ENCODE measurements around the gene MVB12B.

MVB12B gene

DNA sequence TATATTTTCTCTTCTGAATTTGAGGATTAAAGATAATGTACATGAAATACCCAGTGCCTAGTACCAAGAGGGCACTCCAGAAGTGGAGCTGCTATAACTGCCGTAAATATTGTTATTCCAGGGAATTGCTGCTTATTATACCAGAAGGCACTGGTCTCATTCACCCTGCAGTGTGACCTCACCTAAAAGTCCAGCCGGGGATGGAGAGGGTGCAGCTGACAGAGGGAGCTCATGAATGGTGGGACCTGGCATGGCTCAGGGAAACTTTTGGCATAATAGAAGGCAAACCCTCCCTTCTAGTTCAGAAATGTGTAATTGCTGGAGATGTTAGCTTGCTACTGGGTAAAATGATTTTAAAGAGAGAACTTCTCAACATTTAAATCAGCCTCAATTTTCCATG lies 108.5 kb downstream of the MVB12B start:
- no peak for DNase-seq (ENCODE audit: low read depth)
- TF ChIP-seq, protein P1, sequence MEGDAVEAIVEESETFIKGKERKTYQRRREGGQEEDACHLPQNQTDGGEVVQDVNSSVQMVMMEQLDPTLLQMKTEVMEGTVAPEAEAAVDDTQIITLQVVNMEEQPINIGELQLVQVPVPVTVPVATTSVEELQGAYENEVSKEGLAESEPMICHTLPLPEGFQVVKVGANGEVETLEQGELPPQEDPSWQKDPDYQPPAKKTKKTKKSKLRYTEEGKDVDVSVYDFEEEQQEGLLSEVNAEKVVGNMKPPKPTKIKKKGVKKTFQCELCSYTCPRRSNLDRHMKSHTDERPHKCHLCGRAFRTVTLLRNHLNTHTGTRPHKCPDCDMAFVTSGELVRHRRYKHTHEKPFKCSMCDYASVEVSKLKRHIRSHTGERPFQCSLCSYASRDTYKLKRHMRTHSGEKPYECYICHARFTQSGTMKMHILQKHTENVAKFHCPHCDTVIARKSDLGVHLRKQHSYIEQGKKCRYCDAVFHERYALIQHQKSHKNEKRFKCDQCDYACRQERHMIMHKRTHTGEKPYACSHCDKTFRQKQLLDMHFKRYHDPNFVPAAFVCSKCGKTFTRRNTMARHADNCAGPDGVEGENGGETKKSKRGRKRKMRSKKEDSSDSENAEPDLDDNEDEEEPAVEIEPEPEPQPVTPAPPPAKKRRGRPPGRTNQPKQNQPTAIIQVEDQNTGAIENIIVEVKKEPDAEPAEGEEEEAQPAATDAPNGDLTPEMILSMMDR (IDR thresholded peaks at IDR 0.05; ENCODE audit: control insufficient read depth, insufficient read depth, low read depth, low read length, missing control alignments): no peak
- H3K4me3 ChIP-seq (ENCODE audit: control insufficient read depth, low read depth, low read length): no peak overlapping the region

DNA sequence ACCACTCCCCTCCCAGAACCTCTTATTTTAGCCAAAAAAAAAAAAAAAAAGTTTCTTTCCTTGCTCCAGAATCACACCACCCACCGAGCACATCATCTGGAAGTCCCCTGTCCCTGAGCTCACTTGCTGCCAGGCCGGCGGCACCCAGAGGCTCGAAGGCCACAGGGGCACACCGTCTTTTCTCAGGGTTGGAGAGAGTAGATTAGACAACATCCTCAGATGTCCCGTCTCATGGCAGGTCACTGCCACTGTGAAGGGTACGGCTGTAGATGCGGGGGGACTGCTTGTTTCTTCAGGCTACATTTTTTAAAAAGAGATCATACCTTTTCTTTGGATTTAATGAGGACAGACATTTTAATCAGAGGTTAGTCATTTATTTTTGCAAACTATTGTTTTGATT lies 109.0 kb downstream of the MVB12B start:
- no peak overlapping the region for H3K4me3 ChIP-seq (ENCODE audit: control insufficient read depth, low read depth, low read length)
- no peak for DNase-seq (ENCODE audit: low read depth)
- TF ChIP-seq, protein P1 (IDR thresholded peaks at IDR 0.05; ENCODE audit: control insufficient read depth, insufficient read depth, low read depth, low read length, missing control alignments): no peak

DNA sequence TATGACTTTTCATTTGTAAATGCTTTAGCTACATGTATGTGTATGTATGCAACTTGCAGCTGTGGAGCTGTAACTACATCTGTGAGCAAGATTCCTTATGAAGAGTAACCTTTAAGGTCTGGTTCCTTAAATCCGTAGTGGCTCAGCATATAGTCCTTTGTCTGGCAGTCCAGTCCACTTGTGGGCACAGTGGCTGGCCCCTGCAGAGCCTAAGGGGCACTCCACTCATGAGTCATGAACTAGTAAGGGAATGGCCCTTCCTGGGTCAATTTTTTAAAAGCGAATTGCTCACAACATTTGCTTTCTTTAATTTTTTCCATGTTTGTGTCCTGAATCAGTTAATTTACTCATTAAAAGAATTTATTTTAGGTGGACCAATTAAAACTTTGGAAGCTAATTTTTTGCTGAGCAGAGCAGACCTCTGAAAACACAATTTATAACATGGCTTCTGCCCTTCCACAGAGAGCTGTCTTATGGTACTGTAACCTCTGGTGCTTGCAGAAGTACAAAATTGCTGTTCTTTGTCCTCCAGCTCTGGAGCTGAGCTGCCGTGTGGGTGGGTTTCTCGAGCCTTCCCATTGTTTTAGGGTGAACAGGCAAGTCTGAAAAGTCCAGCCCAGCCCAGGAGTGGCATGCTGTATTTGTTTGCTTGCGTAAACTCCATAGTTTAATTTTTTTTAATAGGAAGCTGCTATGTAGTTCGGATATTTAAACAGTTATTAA lies 110.1 kb downstream of the MVB12B start:
- TF ChIP-seq, protein P1 (IDR thresholded peaks at IDR 0.05; ENCODE audit: control insufficient read depth, insufficient read depth, low read depth, low read length, missing control alignments): no peak
- H3K4me3 ChIP-seq (ENCODE audit: control insufficient read depth, low read depth, low read length): no peak overlapping the region
- DNase-seq (ENCODE audit: low read depth): no peak

DNA sequence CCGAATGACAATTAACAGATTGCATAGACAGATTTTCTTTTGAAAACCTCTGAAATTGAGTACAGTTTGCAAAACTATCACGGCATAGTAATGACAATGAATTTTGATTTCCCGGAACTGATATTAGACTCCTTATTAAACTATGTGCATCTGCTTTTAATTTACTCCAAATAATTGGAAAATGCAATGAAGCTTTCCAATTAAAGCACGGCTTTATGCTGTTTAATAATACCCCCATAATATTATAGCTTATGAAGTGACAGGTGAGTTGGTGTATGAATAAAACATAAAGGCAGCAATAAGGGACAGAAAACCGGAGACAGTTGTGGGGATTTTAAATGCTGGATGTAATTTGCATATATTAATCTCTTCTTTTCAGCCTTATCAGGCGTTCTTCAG lies 110.6 kb downstream of the MVB12B start:
- no peak for DNase-seq (ENCODE audit: low read depth)
- no peak overlapping the region for H3K4me3 ChIP-seq (ENCODE audit: control insufficient read depth, low read depth, low read length)
- TF ChIP-seq, protein P1 (IDR thresholded peaks at IDR 0.05; ENCODE audit: control insufficient read depth, insufficient read depth, low read depth, low read length, missing control alignments): no peak

DNA sequence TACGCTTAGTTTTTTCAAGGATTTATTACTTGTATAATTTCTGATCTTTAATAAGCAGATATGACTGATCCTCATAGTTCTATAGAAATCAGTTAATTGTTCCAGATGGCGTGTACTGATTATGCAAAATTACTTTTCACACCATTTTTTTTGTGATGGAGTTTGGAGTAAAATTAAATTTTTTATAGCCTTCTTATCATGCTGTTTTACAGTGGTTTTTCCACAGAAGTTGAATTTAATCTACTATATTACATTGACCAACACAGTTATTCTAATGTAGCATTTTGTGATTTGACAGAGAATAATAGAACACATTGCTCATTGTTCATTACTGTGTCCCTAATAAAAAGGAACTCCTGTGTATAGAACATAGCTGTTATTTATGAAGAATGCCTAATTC lies 111.1 kb downstream of the MVB12B start:
- DNase-seq (ENCODE audit: low read depth): no peak
- TF ChIP-seq, protein P1 (IDR thresholded peaks at IDR 0.05; ENCODE audit: control insufficient read depth, insufficient read depth, low read depth, low read length, missing control alignments): no peak
- H3K4me3 ChIP-seq (ENCODE audit: control insufficient read depth, low read depth, low read length): no peak overlapping the region

DNA sequence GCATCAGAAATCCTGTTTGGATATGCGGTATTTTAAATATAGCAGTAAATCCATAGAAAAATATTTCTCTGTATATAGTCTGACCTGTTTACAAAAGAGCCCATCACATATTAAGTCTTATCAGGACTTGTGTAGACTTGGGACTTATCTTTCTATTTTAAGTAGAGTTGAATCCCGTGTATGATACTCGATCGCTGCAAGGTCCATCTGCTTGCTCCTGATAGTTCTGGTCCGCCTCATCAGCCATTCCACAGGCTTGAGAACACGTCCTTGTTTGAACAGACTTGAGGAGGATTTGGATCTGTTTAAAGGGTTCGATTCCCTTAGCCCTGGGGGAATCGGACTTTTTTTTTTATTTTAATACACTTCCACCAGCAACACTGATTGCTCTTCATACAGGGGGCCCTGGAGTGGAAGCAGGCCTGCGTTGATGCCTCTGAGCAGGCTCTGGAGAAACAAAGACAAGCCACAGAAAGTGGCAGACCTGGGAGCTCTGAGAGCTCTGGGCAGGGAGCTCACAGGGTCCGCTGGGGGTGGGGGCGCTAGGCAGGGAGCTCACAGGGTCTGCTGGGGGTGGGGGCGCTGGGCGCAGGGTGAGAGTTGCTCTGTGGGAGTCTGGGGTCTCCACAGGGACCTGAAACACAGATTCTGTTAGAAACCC lies 112.2 kb downstream of the MVB12B start:
- TF ChIP-seq, protein P1 (IDR thresholded peaks at IDR 0.05; ENCODE audit: control insufficient read depth, insufficient read depth, low read depth, low read length, missing control alignments): no peak
- no peak overlapping the region for H3K4me3 ChIP-seq (ENCODE audit: control insufficient read depth, low read depth, low read length)
- DNase-seq (ENCODE audit: low read depth): no peak

Measured in AG09309 (cell line).